Activated B cell treated with CpG ODN at 0.5 μM for 24 hours (primary cell): ENCODE results near the gene SIMC1. TPM values are rescaled to one million over a fixed set of nuclear protein-coding genes. Genes with fewer than 3 reads are reported as not detected.

Experiments
- ATAC-seq: fragments of 200-7000 bp; cut with Tn5 transposase; one replicate; pipeline ENCODE4 v1.10.0; 2021; ENCODE audit warnings: low read depth, mild to moderate bottlenecking, moderate library complexity
- CTCF ChIA-PET: fragments of 350-600 bp; sonication (Branson Sonifier 250); formaldehyde crosslinking; loops from one replicate; lab custom pipeline; 2021; ENCODE audit warnings: antibody characterized with exemption; lab: Charles Lee
- POLR2A ChIA-PET: fragments of 350-600 bp; sonication (Branson Sonifier 250); formaldehyde crosslinking; loops from one replicate; lab custom pipeline; 2021; ENCODE audit warnings: antibody characterized with exemption; lab: Charles Lee
- DNase-seq: peaks from one replicate; pipeline ENCODE4 v3.0.0; 2022
- H3K27ac Mint-ChIP-seq: one replicate; pipeline ENCODE4 v1.8.0; 2020; ENCODE audit warnings: mixed read lengths
- H3K27me3 Mint-ChIP-seq: one replicate; pipeline ENCODE4 v1.8.0; 2021; ENCODE audit warnings: mixed read lengths
- H3K36me3 Mint-ChIP-seq: one replicate; pipeline ENCODE4 v1.8.0; 2021; ENCODE audit warnings: low read depth, mixed read lengths
- H3K4me1 Mint-ChIP-seq: one replicate; pipeline ENCODE4 v1.8.0; 2021; ENCODE audit warnings: mixed read lengths
- H3K4me3 Mint-ChIP-seq: one replicate; pipeline ENCODE4 v1.8.0; 2020; ENCODE audit warnings: mild to moderate bottlenecking, mixed read lengths
- H3K9me3 Mint-ChIP-seq: one replicate; pipeline ENCODE4 v1.8.0; 2020; ENCODE audit warnings: mixed read lengths
- intact Hi-C: fragments of 100-400 bp; cut with micrococcal nuclease; formaldehyde crosslinking; loops from one replicate; pipeline ENCODE4 v1.15.1; 2024
- total RNA-seq: library from RNA; stranded (reverse); gene quantifications from 2 replicates; pipeline ENCODE4 v1.2.3, GENCODE V29; 2022
- TF ChIP-seq, protein P1 (sequence below): fragments of 200-600 bp; IDR thresholded peaks from one replicate; pipeline ENCODE4 v1.8.0; 2022; ENCODE audit warnings: antibody characterized with exemption, mild to moderate bottlenecking

The SIMC1 gene
- total RNA-seq, 1 donor from 2014 or later = 35.3 TPM

GRCh38 chr5:176361437-176362232 is 123.4 kb downstream of the SIMC1 start, which contains the start of gene KIAA1191:
KIAA1191 (minus strand) TSS chr5:176361764; CDS start chr5:176359508, 2,256 bp downstream.
- TF ChIP-seq, protein P1, sequence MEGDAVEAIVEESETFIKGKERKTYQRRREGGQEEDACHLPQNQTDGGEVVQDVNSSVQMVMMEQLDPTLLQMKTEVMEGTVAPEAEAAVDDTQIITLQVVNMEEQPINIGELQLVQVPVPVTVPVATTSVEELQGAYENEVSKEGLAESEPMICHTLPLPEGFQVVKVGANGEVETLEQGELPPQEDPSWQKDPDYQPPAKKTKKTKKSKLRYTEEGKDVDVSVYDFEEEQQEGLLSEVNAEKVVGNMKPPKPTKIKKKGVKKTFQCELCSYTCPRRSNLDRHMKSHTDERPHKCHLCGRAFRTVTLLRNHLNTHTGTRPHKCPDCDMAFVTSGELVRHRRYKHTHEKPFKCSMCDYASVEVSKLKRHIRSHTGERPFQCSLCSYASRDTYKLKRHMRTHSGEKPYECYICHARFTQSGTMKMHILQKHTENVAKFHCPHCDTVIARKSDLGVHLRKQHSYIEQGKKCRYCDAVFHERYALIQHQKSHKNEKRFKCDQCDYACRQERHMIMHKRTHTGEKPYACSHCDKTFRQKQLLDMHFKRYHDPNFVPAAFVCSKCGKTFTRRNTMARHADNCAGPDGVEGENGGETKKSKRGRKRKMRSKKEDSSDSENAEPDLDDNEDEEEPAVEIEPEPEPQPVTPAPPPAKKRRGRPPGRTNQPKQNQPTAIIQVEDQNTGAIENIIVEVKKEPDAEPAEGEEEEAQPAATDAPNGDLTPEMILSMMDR = no peak
- CTCF ChIA-PET = interaction anchor here (0.8 to 1.4 kb wide), 6 partner anchors 16 to 632 kb away, joined by 3 to 4 read pairs (median 3); no protein-coding TSS in a partner anchor
- peaks cover 34% of the 10 kb centered on the region for H3K36me3 Mint-ChIP-seq

GRCh38 chr5:176362233-176362490 is 123.9 kb downstream of the SIMC1 start:
- Mint-ChIP-seq H3K27ac (peak overlapping the region; percentile 98), H3K27me3 (no peaks in the 10 kb centered on the region), H3K4me3 (peak overlapping the region; percentile 99), H3K36me3 (peaks cover 31% of the 10 kb centered on the region), H3K4me1 (peaks cover 29% of the 10 kb centered on the region), H3K9me3 (no peaks in the 10 kb centered on the region)
- DNase-seq = no peak
- ChIA-PET POLR2A (interaction anchor here (0.8 to 3.2 kb wide), 15 partner anchors 8 to 1842 kb away, joined by 3 to 45 read pairs (median 6); partner anchors contain the start of genes FAF2, HIGD2A, HNRNPAB and NOP16), CTCF (interaction anchor here (0.8 to 1.3 kb wide), 4 partner anchors 15 to 632 kb away, joined by 3 read pairs; no protein-coding TSS in a partner anchor)
- TF ChIP-seq, protein P1 = no peak
- intact Hi-C loops = loop anchor here (1.0 kb wide), 1 partner anchor 11 kb away; no protein-coding TSS in a partner anchor
- peak; percentile 49 for ATAC-seq

More at GRCh38 chr5:176361437-176362232, 123.4 kb downstream of the SIMC1 start, which contains the start of gene KIAA1191:
- intact Hi-C loops = loop anchor here (1.0 kb wide), 5 partner anchors 12 to 126 kb away; partner anchors contain the start of genes CLTB, FAF2, HIGD2A and NOP16
- ATAC-seq = peak; percentile 87
- POLR2A ChIA-PET = interaction anchor here (0.6 to 3.2 kb wide), 17 partner anchors 9 to 1843 kb away, joined by 3 to 45 read pairs (median 6); partner anchors contain the start of genes FAF2, HIGD2A, HNRNPAB and NOP16
- H3K4me3 Mint-ChIP-seq = peak within 1 kb of the TSS; percentile 99
- H3K9me3 Mint-ChIP-seq = no peaks in the 10 kb centered on the region
- DNase-seq = peak; percentile 86
- peak within 1 kb of the TSS; percentile 98 for H3K27ac Mint-ChIP-seq
- H3K4me1 Mint-ChIP-seq = peaks cover 28% of the 10 kb centered on the region
- no peaks in the 10 kb centered on the region for H3K27me3 Mint-ChIP-seq

GRCh38 chr5:176364765-176365350 is 126.6 kb downstream of the SIMC1 start:
- ATAC-seq (no peak), DNase-seq (no peak)
- Mint-ChIP-seq H3K36me3 (peaks cover 32% of the 10 kb centered on the region), H3K4me1 (peaks cover 21% of the 10 kb centered on the region), H3K9me3 (no peaks in the 10 kb centered on the region), H3K27ac (peak overlapping the region; percentile 70), H3K27me3 (no peaks in the 10 kb centered on the region), H3K4me3 (peak overlapping the region; percentile 84)
- intact Hi-C loops = loop anchor here (1.0 to 2.0 kb wide), 4 partner anchors 16 to 172 kb away; partner anchors contain the start of genes FAF2, HIGD2A, NOP16 and RNF44
- CTCF ChIA-PET = no interaction called here
- TF ChIP-seq, protein P1 = no peak
- POLR2A ChIA-PET = no interaction called here

GRCh38 chr5:176365351-176366231 is 127.4 kb downstream of the SIMC1 start, which contains the start of gene ARL10:
ARL10 (plus strand) TSS chr5:176365487; CDS start chr5:176365564, 77 bp downstream.
- Mint-ChIP-seq H3K9me3 (no peaks in the 10 kb centered on the region), H3K4me3 (peak within 1 kb of the TSS; percentile 84), H3K27me3 (no peaks in the 10 kb centered on the region), H3K27ac (peak within 1 kb of the TSS; percentile 70), H3K4me1 (peaks cover 20% of the 10 kb centered on the region), H3K36me3 (peaks cover 38% of the 10 kb centered on the region)
- CTCF ChIA-PET = no interaction called here
- DNase-seq (peak; percentile 60), ATAC-seq (peak; percentile 44)
- POLR2A ChIA-PET = no interaction called here
- TF ChIP-seq, protein P1 = no peak
- intact Hi-C loops = loop anchor here (1.0 to 2.0 kb wide), 4 partner anchors 15 to 172 kb away; partner anchors contain the start of genes FAF2, HIGD2A, NOP16 and RNF44
